Activated naive CD4-positive, alpha-beta T cell treated with Interleukin-2 at 50 U/mL for 16 hours (primary cell): ENCODE results near the gene AHR.

Experiments
- DNase-seq: peaks from one replicate; pipeline ENCODE4 v3.0.0-alpha.2; 2020

Gene AHR

DNA sequence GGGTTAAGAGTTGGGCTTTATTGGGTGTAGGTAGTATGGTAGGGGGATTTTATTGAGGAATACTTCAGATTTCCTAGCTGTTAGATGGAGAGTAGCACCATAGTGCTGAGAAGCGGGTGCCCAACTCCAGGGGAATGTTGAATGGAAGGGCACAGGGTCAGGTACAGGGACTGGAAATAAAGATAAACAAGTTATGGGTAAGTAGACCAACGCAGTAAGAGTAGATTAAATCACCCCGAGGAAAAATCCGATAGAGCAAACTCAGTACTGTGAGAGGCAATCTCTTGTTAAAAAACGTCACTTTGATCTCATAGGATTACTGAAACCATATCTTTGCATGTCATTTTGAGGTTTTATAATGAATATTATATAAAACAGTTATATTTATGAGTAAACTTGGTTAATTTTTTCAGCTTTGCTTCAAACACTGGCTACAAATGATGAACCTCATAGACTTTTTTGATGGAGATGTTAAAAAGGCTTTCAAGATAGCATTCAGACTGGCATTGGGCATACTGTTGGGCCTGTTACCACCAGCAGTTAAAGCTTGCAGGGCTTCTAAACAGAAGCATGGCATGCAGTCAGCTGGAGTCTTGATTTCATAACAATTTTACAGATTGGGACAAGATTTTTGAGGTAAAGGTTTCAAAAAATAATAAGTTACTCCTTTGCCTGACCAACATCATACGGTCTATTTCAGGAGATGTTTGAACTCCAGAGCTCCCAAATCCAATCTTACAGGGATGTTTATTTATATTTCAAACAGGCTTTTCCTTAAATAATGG, 7.1 kb downstream of the AHR start:
- no peak for DNase-seq

DNA sequence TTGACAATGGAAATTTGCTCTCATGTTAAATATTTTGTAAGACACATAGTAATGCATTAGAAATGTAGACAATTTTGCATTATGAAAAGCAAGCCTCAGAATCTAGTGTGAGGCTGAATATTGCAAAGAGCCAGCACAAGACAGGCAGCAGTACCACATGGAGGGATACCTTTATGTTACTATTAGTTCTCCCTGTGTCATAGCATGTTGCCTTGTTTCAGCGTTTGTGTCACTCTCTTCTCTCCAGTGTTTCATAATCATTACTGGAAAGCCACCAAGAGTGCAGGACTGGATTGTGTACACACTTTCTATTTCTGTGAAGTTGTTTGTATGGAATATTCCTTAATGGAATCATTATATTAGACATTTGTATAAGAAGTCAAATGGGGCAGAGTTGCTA, 8.5 kb downstream of the AHR start:
- DNase-seq: no peak

DNA sequence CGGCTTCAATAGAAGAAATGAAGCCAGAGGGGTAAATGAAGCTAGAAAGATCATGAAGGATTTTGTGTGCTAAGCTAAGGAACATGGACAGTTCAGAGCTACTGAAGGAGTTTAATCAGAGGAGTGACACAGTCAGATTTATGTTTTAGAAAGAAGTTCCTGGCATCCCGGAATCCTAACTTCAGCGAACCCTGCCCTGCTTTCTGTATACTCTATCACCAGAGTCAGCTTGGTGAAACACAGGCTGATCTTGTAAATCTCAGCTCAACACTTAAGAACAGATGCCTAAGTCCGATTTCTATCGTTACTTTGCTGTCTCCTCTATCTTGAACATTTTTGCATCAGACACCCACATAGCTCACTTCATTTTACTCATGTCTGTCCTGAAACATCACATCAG, 9.1 kb downstream of the AHR start:
- DNase-seq: no peak

DNA sequence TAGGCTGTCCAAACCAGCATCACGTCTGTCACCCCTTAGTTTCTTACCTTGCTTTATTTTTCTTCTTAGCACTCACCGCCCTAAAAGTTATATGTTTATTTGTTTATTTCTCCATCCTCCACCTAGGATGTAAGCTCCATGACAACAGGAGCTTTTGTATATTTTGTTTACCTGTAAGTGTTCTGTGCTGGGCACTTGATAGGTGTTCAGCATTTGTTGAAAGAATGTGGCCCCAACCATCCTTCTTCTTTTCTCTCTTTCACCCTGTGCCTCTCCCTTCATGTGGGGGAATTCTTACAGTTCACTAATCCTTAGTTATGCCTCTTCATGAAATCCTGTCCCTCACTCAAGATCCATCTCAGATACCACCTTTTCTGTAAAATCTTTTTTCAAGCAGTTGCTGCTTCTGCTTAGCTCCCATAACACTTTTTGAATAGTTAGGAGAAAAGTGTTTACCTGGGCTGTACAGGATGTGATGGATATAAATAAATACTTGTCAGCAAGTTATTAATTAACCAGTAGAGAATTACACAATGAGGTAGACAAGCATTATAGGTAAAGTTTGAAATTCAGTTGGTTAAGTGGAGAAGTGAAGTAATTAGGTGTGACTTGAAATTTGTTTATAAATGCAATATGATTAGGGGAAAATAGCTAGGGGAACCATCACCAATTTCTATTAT, 9.7 kb downstream of the AHR start:
- no peak for DNase-seq

DNA sequence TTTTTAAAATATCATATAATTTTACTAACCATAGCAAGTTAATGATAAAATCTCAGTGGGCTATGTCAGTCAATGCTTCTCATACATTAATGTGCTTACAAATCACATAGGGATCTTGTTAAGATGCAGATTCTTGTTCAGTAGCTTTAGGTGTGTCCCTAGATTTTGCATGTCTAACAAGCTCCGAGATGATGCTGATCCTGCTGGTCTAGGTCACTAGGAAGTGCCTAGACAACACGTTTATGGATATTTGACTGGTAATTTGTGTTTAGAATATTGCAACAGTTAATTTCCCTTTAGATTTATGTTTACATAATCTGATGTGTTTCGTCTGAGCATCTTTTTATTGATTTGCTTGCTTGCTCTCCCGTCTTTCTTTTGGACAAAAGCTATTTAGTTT, 12.7 kb downstream of the AHR start:
- no peak for DNase-seq

DNA sequence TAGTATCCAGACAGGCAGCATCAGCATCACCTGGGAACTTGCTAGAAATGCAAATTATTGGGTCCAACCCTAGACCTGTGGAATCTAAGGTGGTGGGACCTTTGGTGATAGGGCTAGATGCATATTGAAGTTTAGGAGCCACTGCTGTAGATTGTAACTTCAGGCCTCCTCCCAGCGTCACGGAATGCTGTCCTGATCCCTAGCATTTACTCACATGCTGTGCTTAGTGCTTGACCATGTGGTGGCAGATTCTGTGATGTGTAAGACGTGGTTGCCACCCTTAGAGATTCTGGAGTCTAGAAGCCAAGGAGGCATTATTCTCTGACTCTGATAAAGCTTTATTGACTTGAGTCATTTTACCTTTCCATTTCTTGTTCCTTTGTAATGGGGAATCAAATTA, 13.5 kb downstream of the AHR start:
- no peak for DNase-seq

DNA sequence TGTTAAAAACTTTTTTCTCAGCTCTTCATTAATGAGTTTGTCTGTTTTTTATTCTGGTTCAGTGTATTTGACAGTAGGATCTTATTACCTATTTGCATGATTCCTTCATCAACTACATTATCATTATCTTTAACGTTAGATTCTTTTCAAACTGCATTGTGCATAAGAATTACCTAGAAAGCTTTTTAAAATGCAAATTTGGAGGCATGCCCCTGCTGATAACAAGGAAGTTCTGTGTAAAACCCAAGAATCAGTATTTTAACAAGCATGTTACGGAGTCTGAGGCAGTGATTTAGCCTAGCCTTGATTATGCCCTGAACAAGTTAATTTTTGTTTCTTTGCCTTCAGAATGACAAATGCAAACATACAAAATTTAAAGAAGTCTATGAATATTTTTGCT, 14.2 kb downstream of the AHR start:
- no peak for DNase-seq

DNA sequence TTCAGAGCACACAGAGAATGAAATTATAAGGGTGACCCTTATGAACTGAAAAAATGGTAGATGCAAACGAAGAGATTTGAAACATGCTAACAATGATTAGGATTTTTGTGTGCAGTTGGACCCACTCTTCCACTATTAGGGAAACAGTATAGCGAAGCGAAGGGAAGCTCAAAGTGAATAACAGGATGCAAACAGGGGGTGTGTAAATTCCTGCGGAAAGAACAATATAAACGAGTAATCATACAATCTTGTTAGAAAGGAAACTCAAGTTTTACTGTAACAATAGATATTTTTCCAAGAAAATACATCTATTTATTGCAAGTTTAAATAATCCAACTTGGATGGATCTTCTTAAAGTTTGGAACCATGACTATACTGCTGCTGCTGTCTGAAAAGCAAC, 14.7 kb downstream of the AHR start:
- DNase-seq: no peak

DNA sequence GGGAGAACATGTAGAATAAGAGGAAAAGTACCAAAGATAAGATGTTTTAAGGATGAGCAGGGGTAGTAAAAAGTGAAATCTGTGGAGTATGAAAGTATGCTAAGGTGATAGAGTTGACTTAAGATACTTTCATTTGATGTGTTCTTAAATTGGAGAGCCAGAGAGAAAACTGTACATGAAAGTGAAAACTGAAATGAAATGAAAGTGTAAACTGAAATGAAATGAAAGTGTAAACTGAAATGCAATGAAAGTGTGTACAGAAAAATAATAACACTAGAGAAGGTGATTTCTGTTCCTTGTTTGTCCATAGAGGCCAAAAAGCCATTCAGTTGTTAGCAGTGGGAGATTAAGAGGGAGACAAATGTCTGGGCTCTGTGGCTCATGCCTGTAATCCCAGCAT, 17.5 kb downstream of the AHR start:
- DNase-seq: no peak

DNA sequence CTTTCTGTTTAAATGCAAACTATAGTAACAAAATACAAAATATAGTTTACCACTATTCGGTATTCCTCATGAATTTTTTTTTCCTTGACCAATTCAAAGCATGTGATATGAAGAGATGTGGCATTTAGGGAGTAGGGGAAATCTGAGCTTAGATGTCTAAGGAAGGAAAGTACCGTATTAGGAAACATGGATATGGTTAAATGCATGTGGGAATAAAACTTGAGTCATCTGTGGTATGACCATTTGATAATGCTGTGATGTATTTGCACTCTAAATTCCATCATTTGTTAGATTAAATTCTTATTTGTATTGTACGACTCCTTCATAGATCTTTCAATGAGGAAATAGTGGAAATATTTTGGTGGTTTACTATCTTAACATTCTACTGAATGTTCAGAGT, 19.7 kb downstream of the AHR start:
- no peak for DNase-seq

DNA sequence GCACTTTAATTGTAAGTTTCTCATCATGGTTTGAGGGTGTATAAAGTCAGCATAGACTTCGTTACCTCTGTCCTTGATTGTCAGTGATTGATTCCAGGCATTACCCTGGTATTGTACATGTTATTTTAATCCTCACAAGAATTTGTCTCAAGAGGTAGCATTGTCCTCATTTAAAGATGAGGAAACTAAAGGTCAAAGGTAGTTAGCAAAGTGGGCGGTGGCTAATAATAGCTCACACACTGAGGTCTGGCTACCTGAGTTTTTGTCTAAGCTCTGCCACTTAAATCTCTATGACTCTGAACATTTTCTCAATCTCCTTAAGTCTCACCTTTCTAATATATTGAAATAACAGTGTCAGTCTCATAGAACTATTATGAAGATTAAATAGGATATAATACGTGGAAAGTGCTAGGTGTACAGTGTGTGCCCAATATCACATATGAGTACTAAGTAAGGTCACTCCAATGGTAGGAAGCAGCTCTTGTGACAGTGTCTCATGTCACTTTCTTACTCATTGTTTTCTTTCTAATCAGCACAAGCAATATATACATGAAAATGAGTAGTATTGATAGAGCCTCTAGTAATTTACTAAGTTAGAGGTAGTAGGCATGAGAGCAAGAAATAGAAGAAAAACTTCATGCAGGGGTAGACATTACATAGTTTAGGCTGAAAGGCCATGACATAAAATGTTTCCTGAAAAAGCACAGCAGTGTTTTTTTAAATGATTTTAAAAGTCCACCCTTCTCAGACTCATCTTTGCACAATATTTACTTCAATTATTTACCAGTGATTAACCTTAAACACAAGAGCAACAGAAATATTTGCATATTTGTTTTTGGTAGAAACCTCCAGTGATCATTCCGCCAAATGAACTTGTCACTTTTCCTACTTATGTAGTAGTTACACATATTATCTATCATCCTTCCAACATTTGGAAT, 21.0 kb downstream of the AHR start:
- no peak for DNase-seq

DNA sequence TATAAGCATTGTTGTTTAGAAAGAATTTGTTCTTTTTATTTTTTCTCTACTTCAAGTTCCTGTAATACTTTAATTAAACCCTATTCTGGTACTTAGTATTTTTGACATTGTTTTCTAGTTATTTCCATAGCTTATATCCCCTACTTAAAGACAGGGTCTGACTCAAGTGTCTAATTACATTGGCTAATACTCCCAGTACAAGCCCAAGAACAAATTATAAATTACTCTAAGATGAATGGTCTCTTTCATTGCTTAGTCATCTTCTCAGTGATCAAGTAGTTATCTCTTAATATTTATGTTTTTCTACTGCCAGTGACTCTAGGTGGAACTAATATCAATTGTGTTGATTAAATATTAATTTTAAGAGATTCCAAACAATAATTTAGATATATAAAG, 21.6 kb downstream of the AHR start:
- DNase-seq: no peak

DNA sequence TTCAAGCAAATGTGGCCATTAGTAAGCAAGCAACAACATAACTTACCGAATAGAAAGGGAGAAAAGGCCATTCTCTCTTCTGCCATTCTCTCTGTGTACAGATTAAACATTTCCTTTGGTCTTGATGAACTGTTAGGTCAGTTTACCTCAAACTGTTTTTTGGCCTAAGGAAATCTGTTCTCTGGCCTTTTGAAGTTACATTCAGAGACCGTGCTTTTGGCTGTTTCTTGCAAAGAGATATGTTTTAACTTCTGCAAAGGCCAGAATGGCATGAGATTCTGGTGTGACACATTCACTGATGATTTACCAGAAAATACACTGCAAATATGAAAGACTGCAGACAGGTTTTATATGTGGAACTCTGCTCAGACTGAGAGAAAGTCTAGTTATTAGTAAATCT, 22.2 kb downstream of the AHR start:
- DNase-seq: no peak

DNA sequence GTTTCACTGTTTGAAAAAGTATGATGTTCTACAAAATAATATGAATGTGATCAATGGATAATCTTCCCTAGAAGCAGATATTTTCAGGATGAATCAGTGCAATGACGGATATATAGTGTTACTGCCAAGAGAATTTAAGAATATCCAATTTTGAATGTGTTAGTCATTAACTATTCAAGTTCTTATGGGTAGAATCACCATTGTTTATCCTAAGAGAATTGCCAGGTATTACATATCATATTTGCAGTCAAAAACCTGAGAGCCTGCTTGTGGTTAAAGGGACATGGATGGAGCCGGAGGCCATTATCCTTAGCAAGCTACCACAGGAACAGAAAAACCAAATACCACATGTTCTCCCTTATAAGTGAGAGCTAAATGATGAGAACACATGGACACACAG, 26.9 kb downstream of the AHR start:
- no peak for DNase-seq

DNA sequence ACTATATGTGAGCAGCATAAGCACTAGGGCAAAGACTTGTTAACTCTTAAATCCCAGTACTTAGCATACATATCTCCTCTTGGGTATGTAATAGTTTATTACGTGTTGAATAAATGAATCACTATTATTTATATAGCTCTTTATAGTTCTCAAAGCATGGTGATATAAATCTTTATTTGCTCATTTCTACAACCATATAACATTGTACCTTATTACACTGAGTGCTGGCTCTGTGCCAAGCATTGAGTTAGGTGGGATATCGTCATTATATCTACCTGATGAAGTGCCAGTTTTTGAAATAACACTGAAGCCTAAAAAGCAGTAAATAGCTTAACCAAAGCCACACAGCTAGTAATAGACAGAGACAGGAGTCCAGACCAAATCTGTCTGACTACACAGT, 27.9 kb downstream of the AHR start:
- no peak for DNase-seq

DNA sequence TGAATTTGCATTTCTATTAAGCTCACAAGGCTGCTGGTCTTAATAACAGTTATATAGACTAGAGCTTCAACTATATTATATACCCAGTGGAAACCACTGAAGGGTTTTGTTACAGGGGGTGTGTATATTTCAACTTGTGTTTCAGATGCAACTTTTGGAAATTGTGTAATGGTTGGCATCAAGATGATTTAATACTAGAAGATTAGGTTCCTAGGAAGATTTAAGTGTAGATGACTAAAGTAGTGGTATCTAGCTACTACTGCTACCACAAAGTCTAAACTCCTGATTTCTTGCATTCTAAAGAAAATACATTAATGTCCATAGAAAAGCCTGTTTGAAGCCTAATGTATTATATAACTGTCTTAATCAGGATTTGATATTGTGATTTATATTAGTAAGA, 30.2 kb downstream of the AHR start:
- no peak for DNase-seq

DNA sequence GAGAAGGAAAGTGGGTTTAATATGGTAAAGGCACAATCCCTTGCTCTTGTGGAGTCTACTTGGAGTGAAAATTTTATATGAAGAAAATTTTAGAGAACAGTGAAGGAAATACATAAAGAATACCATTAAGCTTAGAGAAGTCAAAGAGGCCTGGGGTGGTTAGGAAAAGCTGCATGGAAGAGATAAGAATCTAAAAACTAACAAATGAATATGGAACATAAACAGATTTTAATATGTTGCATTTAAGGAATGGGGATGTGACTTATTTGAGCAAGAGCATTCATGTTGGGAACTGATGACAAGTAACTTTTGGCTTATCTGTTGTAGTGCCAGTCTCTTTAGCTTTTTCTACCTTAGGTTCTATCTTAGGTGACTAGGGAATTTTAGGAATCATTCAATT, 31.0 kb downstream of the AHR start:
- no peak for DNase-seq

DNA sequence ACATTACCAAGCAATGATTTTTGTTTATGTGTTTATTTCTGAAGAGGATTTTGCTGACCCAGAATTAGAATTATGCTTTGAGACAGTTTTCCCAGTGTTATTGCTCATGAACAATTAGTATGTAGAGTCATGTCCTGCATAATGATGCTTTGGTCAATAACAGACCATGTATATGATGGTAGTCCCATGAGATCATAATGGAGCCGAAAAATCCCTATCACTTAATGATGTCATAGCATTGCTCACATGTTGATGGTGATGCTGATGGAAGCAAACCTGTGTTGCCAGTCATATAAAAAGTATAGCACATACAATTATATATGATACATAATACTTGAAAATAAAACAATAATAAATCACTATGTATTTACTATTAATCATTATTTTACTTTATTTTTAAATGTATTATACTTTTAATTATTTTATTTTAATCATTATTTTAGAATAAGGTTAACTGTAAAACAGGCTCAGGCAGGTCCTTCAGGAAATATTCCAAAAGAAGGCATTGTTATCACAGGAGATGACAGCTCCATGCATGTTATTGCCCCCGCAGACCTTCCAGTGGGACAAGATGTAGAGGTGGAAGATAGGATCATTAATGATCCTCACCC, 33.5 kb downstream of the AHR start:
- no peak for DNase-seq

DNA sequence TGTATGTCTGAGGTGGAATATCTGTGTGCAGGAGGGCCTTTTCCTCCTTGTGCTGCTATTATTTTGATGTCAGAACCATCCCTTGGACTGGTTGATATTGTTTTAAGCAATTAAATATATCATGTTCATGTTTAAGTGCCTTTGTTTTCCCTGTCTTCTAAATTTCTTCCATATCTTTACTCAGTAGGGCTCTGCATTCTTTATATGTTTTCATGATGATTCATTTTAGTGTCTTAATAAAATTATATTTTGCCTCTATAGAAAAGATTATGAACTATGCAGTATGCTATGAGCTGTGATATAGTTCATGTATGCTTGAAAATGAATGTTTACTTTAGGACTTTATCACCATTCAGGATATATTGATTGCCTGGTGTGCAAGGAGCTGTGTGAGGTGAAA, 34.8 kb downstream of the AHR start:
- DNase-seq: no peak

DNA sequence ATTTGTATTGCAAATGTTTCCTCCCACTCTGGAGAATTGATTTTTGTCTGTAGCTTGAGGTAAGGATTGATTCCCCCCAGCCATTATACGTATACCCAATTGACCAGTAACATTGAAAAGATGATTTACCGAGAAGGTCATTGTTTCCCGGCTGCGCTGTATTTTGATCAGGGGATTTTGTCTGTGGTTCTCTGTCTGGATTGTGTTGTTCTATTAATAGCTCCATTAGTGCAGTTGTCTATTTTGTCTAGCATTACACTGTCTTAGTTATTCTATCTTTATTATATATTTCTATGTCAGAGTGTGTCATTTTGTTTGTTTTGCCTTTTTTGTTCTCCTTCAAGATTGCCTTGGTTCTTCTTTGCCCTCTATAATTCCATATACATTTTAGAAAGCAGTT, 37.7 kb downstream of the AHR start:
- DNase-seq: no peak

DNA sequence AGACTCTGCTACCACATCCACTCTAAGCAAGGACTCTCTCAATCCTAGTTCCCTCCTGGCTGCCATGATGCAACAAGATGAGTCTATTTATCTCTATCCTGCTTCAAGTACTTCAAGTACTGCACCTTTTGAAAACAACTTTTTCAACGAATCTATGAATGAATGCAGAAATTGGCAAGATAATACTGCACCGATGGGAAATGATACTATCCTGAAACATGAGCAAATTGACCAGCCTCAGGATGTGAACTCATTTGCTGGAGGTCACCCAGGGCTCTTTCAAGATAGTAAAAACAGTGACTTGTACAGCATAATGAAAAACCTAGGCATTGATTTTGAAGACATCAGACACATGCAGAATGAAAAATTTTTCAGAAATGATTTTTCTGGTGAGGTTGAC, 40.7 kb downstream of the AHR start:
- no peak for DNase-seq

DNA sequence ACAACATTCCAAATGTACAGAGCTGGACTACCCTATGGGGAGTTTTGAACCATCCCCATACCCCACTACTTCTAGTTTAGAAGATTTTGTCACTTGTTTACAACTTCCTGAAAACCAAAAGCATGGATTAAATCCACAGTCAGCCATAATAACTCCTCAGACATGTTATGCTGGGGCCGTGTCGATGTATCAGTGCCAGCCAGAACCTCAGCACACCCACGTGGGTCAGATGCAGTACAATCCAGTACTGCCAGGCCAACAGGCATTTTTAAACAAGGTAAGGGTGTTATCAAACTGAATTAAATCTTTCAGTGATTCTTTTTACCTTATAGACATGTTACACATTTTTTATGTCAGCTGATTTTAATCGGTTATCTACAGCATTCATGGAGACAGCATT, 41.5 kb downstream of the AHR start:
- DNase-seq: no peak

DNA sequence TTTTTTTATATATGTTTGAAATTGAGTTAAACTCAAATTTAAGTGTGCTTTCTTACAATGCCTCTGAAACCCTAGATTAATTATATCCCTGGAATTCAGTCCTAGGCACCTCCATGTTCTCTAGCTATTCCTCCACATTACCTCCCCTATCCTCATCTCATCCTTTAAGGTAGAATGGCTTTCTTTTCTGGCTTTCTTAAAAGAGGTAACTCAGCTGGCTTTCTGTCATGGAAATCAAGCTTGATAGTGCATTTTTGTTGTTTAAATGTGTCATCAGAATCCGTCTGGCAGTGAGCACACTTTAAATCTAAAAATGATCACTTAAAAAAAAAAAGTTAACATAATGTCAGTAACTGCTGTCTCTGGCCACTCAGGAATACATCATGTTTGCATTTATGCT, 42.2 kb downstream of the AHR start:
- DNase-seq: no peak
